ENCODE results near the gene FKBP5.
"Not testable (repeated sequence)": the region's sequence is repeated elsewhere in the genome, so short reads cannot be mapped to it uniquely, and the experiment has no call there.

GRCh38 chr6:35698430-35698829 lies 9.7 kb upstream of the FKBP5 start:
- not testable (repeated sequence) for TF ChIP-seq EP300, POLR2A (IDR thresholded peaks at IDR 0.05)

Data from ovary (tissue), 1 donor.